ENCODE measurements around the gene ITGA1. TPM values are rescaled to one million over a fixed set of nuclear protein-coding genes. Genes with fewer than 3 reads are reported as not detected.

Gene ITGA1
- total RNA-seq, 4 donors from 2014 or later = 228 to 302 (median 235) TPM

DNA sequence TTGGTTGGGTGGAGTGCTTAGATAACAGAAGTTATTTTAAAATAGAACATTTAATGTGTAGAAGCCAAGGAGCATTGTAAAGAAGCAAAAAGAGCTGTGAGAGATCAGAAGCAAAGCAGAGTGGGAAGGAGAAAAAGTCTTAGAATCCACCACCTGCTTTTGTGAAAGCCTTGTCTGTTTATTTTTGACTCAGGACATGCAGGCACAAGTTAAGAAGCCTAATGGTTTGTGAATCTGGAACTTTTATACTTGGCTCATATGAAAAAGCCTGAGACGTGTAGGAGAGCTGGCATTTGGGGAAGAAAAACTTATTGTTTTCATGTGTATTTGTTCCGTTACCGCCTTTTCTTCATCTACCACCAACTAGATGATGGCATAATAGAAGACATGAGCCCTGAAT lies 163.0 kb downstream of the ITGA1 start:
- Histone ChIP-seq H3K27ac (replicated peaks in 1 of 4) (peak overlapping the region; percentile 75 to 80 (median 76)), H3K36me3 (peaks cover 4 to 54% (median 25%) of the 10 kb centered on the region in 4 donors)
- intact Hi-C loops (cut with DNase I) = loop anchor here (2.0 kb wide), 1 partner anchor 148 kb away; no protein-coding TSS in a partner anchor

DNA sequence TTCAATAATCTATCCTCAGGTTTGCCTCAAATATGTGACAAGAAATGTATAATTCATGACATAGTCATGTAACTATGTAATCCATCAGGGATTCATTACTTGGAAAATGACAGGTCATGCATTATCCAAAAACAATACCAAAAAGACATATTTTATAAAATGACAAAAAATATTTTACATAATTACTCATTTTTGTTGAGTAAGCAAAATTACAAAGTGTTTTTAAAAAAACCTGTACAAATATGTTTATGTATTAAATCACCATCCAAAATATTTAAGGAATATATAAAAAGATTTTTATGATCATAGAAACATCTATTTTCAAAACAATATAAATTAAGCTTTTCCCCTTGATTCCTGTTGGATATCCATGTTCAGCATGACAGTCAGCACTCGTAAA lies 164.8 kb downstream of the ITGA1 start:
- DNase-seq (ENCODE audit: extremely low spot score) = no peak
- peaks cover 0 to 42% (median 38%) of the 10 kb centered on the region in 4 donors for H3K4me1 ChIP-seq
- TF ChIP-seq EP300 (IDR thresholded peaks at IDR 0.05) (no peak), POLR2AphosphoS5 (IDR thresholded peaks at IDR 0.05) (no peak), POLR2A (IDR thresholded peaks at IDR 0.05; ENCODE audit: low read depth) (no peak)
- TF ChIP-seq, protein P1, sequence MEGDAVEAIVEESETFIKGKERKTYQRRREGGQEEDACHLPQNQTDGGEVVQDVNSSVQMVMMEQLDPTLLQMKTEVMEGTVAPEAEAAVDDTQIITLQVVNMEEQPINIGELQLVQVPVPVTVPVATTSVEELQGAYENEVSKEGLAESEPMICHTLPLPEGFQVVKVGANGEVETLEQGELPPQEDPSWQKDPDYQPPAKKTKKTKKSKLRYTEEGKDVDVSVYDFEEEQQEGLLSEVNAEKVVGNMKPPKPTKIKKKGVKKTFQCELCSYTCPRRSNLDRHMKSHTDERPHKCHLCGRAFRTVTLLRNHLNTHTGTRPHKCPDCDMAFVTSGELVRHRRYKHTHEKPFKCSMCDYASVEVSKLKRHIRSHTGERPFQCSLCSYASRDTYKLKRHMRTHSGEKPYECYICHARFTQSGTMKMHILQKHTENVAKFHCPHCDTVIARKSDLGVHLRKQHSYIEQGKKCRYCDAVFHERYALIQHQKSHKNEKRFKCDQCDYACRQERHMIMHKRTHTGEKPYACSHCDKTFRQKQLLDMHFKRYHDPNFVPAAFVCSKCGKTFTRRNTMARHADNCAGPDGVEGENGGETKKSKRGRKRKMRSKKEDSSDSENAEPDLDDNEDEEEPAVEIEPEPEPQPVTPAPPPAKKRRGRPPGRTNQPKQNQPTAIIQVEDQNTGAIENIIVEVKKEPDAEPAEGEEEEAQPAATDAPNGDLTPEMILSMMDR (IDR thresholded peaks at IDR 0.05) = no peak
- H3K27me3 ChIP-seq = no peaks in the 10 kb centered on the region
- H3K9me3 ChIP-seq = no peaks in the 10 kb centered on the region
- no peak overlapping the region for H3K27ac ChIP-seq (replicated peaks in 1 of 4)
- H3K36me3 ChIP-seq = peaks cover 4 to 65% (median 27%) of the 10 kb centered on the region in 4 donors
- H3K4me3 ChIP-seq = no peak overlapping the region
- intact Hi-C loops (cut with DNase I) = no loop called here
- WGBS = 93% methylated on average over 1 of the region's 1 CpG

More for the DNA sequence above, 163.0 kb downstream of the ITGA1 start:
- DNase-seq (ENCODE audit: extremely low spot score) = no peak
- H3K27me3 ChIP-seq = no peaks in the 10 kb centered on the region
- H3K9me3 ChIP-seq = no peaks in the 10 kb centered on the region
- TF ChIP-seq POLR2A (IDR thresholded peaks at IDR 0.05; ENCODE audit: low read depth) (no peak), EP300 (IDR thresholded peaks at IDR 0.05) (no peak), POLR2AphosphoS5 (IDR thresholded peaks at IDR 0.05) (no peak)
- TF ChIP-seq, protein P1 (IDR thresholded peaks at IDR 0.05) = no peak
- H3K4me3 ChIP-seq = no peak overlapping the region
- 58% methylated on average over 3 of the region's 3 CpGs for WGBS
- H3K4me1 ChIP-seq = peaks cover 7 to 60% (median 56%) of the 10 kb centered on the region in 4 donors

DNA sequence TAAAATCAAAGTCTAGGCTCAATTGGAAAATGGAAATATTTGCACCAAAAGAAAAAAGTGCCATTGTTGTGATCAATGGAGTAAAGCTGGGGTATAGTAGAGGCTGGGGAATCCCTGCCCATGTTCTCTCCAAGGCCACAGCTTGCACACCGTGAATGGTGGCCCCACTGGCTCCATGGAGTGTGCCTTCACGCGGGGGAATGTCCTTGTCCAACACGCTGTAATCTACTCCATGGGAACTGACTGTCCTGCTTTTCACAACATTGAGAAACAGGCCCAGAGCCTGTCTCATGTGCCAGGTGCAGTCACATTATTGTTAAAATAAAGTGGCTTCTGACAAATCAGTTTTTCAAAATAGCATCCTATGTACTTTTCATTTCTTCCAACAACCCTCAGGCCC lies 168.3 kb downstream of the ITGA1 start:
- no peak overlapping the region for H3K27ac ChIP-seq (replicated peaks in 1 of 4)
- TF ChIP-seq POLR2AphosphoS5 (IDR thresholded peaks at IDR 0.05) = peak in 1 of 2 donors; percentile 8
- no peak for TF ChIP-seq EP300 (IDR thresholded peaks at IDR 0.05)
- intact Hi-C loops (cut with DNase I) = no loop called here
- no peak overlapping the region for H3K4me3 ChIP-seq
- no peaks in the 10 kb centered on the region for H3K9me3 ChIP-seq
- peaks cover 9 to 55% (median 21%) of the 10 kb centered on the region in 4 donors for H3K36me3 ChIP-seq
- no peak for DNase-seq (ENCODE audit: extremely low spot score)
- 96% methylated on average over 4 of the region's 4 CpGs for WGBS
- H3K4me1 ChIP-seq = peaks cover 0 to 7% (median 3%) of the 10 kb centered on the region in 4 donors
- H3K27me3 ChIP-seq = no peaks in the 10 kb centered on the region

DNA sequence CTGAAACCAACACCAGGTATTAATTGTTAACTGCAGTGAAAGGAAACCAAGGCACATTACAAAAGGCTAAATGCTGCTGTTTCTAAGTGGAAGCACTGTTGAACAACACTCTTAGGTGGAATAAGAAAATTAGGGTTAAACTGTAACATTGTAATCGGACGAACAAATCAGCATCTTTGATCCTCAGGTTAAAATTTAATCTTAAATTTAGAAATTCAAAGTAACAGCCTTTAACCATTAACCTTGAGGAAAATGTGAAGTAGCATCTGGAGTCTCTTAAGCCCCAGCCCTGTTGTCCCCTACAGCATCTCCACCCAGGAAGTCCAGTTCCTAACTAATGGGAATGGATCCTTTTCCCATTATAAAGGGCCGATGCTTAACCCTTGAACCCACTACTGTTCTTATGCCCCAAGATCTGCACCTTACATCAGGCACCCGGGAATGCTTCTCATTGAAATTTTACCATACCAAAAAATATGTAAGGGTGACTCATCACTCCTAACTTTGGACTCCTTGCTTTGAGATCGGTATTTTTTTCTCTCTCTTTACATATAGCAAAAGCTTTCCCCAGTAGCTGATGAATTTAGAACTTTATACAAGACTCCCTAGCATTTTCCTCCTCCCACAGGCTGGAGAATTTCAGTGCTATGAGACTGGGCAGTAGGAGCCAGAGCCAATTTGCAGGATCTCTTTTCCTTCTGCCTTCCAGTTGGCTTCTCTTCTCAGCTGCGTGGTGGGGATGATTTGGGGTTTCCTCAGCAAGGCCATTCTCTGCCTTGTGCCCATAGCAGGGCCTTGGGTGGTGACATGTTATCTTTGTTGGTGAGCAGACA lies 169.4 kb downstream of the ITGA1 start:
- Histone ChIP-seq H3K4me3 (no peak overlapping the region), H3K36me3 (peaks cover 9 to 46% (median 20%) of the 10 kb centered on the region in 4 donors), H3K9me3 (no peaks in the 10 kb centered on the region), H3K4me1 (no peaks in the 10 kb centered on the region), H3K27ac (replicated peaks in 1 of 4) (peak overlapping the region in 1 of 4 donors; percentile 1), H3K27me3 (no peaks in the 10 kb centered on the region)
- 83% methylated on average over 6 of the region's 6 CpGs for WGBS
- no peak for DNase-seq (ENCODE audit: extremely low spot score)
- intact Hi-C loops (cut with DNase I) = no loop called here
- TF ChIP-seq EP300 (IDR thresholded peaks at IDR 0.05) (no peak), POLR2AphosphoS5 (IDR thresholded peaks at IDR 0.05) (peak in 1 of 2 donors; percentile 0)

DNA sequence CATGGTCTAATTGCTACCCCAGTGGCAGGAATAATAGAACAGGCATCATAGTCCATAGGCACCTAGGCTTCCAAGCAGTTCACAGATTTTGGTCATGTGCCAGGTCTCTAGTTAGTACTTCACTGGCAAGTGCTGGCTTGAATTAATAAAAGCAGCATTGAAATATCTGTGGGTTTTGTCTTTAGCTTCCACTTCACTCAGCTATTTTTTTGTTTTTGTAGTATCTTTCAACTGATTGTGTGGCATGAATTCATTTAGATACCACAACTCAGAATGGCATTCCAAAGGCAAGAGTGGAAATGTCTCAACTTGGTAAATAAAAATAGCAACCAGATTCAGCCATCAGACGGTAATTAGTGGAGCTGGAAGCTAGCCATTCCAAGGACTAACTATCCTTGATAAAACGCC lies 173.6 kb downstream of the ITGA1 start:
- intact Hi-C loops (cut with DNase I) = no loop called here
- H3K36me3 ChIP-seq = peaks cover 0 to 5% (median 3%) of the 10 kb centered on the region in 4 donors
- H3K27me3 ChIP-seq = no peaks in the 10 kb centered on the region
- TF ChIP-seq, protein P1 (IDR thresholded peaks at IDR 0.05) = no peak
- TF ChIP-seq EP300 (IDR thresholded peaks at IDR 0.05) (no peak), POLR2AphosphoS5 (IDR thresholded peaks at IDR 0.05) (no peak), POLR2A (IDR thresholded peaks at IDR 0.05; ENCODE audit: low read depth) (no peak)
- H3K9me3 ChIP-seq = no peaks in the 10 kb centered on the region
- H3K4me3 ChIP-seq = no peak overlapping the region
- DNase-seq (ENCODE audit: extremely low spot score) = no peak
- 54% methylated on average over 2 of the region's 2 CpGs for WGBS
- H3K4me1 ChIP-seq = no peaks in the 10 kb centered on the region
- no peak overlapping the region for H3K27ac ChIP-seq (replicated peaks in 1 of 4)
